ENCODE measurements around the gene ARHGAP5.

- no peak for TF ChIP-seq RARB (CRISPR knock-in tag; IDR thresholded peaks at IDR 0.05)
- TF ChIP-seq ZFP30 (CRISPR knock-in tag; IDR thresholded peaks at IDR 0.05): no peak
- 0 out of 2 replicates have a peak, but pooled peaks have one; percentile 31 for TF ChIP-seq ISL1 (CRISPR knock-in tag; IDR thresholded peaks at IDR 0.05)
- TF ChIP-seq ESRRG (CRISPR knock-in tag; IDR thresholded peaks at IDR 0.05): no peak
- no peak for TF ChIP-seq ZC3H10 (CRISPR knock-in tag; IDR thresholded peaks at IDR 0.05)
Observed at GRCh38 chr14:32102152-32102787, 25.2 kb downstream of the ARHGAP5 start.

All from SK-N-SH treated with all-trans-retinoic acid at 6 μM for 48 hours (cell line).